NCI-H345 treated with DMSO at 0.1 percent for 48 hours (cell line): ENCODE measurements around the gene NBL1.

Source experiments
- DNase-seq: peaks from one replicate; lab custom pipeline; 2025; ENCODE audit not compliant: unreplicated experiment; lab: John Stamatoyannopoulos, UW

Gene NBL1

DNA sequence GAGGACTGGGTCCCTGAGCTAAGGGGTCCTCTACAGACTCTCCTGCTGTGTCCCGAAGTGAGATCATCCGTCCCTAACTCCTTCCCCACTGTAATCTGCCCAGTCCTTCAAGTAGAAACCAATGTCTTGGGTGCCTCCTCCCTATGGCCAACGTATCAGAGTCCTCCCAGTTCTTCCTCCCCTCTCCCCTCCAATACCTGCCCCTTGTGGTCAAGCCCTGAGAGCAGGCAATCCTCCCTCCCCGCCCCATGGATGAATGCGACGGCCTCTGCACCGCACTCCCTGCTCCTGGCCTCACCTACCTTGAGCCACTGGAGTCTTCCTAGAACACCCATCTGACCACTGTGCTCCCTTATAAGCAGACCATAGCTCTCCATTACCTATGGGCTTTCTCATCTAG, 51.7 kb downstream of the NBL1 start:
- DNase-seq = no peak

DNA sequence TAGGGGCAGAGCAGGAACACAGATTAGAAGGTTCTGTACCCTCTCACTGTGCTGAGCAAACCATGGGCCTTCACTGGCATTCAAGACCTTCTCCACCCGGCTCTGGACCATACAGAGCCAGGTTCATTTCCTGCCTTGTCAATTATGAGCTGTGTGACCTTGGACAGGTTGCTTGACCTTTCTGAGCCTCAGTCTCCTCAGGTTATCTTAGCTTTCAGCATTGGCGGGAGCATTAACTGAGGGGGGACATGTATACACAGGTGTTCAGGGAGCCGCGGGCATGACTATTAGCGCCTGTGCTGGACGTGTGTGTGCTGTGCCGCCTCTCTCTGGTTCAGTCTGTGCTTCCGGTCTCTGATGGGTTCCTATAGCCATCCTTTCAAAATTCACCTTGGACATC, 52.7 kb downstream of the NBL1 start:
- no peak for DNase-seq

DNA sequence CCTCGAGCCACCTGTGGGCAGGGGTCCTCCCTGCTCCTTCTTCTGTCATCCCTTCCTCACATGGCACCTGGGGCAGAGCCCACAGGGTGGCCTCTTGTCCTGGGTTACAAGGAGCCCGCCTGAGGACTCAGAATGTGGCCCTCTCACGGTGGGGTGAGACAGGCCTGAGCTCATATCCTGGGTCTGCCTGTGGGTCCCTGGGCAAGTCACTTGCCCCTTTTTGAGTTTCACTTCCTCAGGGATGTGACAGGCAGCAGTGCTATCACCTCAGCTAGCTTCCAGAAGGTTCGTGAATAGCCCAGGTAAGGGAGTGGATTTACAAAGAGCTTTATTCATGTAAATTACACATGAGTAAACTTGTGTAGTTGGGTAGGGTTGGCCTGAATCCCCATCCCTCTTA, 54.1 kb downstream of the NBL1 start:
- DNase-seq = no peak

DNA sequence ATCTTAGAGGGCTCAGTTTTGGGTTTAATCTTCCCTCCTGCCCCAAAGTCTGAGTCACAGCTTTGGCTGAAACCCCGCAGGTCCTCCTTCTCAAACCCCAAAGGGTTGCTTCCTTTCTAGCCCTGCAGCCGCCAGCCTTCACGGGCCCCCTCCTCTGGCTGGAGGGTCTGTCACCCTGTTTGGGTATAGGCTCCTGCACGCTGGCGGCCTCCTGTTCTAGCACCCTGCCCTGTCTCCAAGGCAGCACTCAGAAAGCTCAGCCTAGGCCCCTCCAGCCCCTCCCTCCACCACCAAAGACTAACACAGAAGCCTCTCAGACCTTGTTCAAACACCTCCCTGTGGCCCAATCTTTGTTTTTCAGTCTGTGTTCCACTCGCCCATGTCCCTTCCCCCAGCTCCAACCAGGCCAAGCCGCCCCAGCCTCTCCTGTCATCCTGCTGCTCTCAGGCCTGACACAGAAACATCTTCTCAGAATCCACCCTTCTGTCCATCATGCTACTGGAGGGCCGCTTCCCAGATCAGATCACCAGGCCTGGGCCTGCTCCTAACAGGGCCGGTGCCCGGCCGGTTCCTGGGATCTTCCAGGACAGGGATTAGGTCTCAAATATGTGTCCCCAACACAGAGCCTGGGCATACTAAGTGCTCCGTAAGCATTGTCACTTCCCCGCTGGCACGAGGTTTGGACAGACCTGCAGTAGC, 56.1 kb downstream of the NBL1 start:
- DNase-seq = no peak

DNA sequence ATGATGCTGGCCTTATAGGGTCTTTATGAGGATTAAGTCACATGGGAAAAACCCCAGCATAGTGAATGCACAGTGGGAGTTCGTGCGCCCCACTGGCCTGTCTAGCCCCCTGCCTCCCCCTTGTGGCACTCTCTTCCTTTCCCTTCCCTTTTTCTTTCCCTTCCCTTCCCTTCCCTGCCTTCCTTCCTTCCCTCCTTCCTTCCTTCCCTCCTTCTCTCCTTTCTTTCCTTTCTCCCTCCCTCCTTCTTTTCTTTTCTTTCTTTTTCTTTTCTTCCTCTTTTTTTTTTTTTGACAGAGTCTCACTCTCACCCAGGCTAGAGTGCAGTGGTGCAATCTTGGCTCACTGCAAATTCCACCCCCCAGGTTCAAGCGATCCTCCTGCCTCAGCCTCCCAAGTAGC, 59.2 kb downstream of the NBL1 start:
- DNase-seq = no peak

DNA sequence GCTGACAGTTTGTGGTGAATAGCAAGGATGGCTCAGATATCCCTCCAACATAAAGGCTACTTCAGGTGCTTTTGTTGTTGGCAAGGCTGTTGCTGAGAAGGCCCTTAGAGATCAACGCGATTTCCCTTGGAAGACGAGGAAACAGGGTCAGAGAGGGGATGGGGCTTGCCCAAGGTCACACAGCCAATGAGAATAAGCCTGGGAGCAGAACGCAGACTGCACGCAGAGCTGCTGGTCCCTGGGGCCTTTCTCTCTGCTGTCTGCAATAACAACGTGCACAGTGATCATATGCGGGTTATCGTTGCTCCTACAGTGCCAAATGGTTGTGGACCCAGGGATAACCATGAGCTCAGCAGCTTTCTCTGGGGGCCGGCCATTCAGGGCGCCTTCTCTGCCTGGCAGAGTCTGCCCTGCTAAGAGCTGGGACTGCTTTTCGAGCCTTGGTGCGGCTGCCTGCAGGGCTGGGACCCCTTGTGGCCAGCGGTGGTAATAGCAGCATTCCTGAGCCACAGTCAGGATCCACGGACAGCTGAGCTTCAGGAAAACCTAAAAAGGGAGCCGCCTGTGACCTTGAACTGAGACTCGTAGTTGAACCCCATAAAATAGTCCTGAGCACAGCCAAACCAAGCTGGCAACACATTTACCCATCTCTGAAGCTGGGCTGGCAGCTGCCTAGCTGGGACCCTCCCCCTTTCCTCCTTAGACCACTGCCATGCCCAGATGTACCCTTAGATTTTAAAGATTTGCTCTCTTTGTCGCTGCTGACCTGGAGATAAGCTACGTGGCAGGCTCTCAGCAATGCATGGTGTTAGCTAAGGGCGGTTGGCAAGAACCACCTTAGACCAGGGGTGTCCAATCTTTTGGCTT, 60.4 kb downstream of the NBL1 start:
- DNase-seq = peak; percentile 45

DNA sequence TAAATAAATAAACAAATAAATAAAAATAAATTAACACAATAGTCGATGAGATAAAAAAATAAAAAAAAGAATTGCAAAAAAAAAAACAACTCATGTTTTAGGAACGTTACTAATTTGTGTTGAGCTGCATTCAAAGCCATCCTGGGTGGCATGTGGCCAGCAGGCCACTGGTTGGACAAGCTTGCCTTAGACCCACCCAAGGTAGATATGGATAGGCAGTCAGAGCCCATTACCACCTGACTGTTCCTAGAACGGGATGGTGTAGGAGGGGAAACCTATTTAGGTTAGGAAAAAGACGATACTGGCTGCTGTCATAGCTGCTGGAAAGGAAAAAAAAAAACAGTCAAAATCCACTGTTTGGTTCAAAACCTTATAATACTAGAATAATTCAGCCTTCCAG, 61.4 kb downstream of the NBL1 start:
- DNase-seq = no peak

DNA sequence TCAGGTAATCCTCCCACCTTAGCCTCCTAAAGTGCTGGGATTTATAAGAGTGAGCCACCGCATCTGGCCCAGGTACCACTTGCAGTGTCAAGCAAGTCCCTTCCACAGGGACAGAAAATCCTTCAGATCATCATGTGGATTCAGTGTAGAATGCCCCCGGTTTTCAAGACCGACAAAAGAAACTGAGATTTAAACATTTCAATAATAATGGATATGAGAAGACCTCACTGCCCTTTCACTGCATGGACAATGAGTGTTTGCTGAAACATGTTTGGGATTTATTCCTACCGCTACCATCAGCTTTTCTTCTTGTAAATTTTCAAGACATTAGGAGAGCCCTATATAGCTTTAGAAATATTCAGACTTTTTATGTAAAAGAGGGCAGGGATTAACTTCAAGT, 62.0 kb downstream of the NBL1 start:
- DNase-seq = no peak
